CD4-positive, alpha-beta T cell treated with Interleukin-17A for 1 hour (primary cell): ENCODE measurements around the gene FCN1.

ENCODE experiments used
- DNase-seq: peaks from one replicate; pipeline ENCODE4 v3.0.0-alpha.2; 2020

FCN1 gene

GRCh38 chr9:134951461-134951860 lies 33.7 kb upstream of the FCN1 start:
- DNase-seq: no peak

GRCh38 chr9:134950386-134951210 lies 32.9 kb upstream of the FCN1 start:
- DNase-seq: no peak

- DNase-seq: no peak
Observed at GRCh38 chr9:134949681-134950385, 32.1 kb upstream of the FCN1 start.

GRCh38 chr9:134948149-134948548 lies 30.4 kb upstream of the FCN1 start:
- DNase-seq: no peak

GRCh38 chr9:134947265-134947955 lies 29.7 kb upstream of the FCN1 start:
- no peak for DNase-seq

DNA sequence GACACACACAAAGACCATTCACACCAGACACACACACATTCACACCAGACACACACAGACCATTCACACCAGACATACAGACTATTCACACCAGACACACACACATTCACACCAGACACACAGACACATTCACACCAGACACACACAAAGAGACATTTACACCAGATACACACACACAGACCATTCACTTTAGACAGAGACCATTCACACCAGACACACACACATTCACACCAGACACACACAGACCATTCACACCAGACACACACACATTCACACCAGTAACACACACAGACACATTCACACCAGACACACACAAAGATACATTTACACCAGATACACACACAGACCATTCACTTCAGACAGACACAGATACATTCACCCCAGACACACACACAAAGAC lies 29.0 kb upstream of the FCN1 start:
- DNase-seq: no peak

DNA sequence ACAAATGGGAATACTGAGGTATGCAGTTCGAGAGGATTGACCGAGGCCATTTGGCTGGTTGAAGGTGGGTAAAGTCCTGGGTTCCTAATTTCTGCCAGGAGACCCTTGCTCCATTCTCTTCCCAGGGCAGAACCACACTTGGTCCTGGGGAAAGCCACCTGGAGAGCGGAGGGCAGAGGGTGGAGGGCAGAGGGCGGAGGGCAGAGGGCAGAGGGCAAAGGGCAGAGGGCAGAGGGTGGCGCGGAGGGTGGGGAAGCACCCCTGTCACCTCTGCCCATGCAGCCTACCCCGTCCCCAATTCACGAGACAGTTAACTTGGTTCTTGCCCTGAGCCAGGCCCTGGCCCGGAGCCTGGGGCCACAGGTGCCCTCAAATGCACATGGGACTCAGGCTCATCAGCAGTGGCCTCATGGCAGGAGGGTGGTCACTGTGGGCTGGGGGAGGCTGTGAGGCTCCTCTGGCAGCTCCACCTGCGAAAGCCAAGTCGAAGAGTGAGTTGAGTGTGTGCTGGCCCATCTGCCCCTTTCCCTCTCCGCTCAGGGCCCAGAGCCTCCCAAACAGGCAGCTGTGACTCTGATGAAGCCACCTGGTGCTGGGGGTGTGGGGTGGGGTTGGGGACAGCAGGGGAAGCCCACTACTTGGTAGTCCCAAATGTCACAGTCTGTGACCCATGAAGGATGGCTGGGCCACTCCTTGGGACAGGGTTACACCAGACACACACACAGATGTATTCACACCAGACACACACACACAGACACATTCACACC lies 28.0 kb upstream of the FCN1 start:
- DNase-seq: no peak

DNA sequence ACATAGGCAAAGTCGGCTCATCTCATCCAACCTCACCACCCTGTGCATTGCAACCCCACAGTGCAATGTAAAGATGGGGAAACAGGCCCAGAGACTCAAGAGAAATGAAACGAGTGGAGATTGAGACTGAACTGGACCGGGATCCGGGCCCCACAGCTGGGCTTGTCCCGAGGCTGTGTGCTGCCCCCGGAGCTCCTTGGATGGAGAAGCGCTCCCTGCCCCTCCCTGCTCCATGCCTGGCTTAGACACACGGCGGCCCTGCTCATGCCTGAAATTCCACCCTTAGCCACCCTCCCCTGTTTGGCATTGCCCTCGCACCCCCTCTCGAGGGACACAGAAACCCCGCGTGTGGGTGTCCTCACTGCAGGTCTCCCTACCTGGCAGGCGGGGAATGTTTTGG lies 27.2 kb upstream of the FCN1 start:
- DNase-seq: no peak

GRCh38 chr9:134944351-134944802 lies 26.7 kb upstream of the FCN1 start:
- DNase-seq: no peak

DNA sequence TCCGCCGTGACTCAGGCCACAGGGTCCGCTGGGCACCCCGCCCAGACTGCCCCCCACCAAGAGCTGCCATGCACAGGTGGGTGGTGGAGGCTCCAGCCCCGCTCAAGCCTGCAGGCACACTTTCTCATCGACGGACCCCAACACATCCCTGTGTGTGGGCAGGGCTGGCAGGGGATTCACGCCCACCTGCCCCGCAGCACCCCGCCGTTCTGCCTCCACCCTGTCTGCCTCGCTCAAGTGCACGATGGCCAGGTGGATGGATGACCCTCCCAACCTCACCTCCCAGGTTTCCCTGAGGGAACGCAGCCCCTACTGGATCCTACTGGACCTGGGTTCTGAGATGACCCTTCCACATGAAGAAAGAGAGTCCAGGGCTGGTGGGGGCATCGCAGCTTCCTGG lies 26.1 kb upstream of the FCN1 start:
- DNase-seq: no peak

DNA sequence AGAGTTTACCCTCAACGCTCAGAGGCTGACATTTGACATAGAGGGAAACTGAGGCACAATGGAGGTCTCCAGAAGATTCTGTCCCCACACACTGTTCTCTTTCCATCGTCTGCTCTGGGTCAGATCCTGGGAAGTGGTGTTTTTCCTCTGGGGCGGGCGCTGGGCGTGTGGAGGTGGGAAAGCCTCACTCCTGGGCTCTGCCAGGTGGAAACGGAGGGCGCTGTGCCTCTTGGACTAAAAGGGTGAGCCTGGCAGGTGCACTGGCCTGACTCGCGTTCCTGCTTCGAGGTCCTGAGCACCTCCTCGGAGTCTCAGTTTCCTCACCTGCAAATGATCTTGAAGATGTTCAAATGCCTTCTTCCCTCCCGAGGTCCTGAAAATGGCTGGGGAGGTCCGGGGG lies 25.7 kb upstream of the FCN1 start:
- no peak for DNase-seq

- DNase-seq: no peak
Observed at GRCh38 chr9:134942788-134943184, 25.1 kb upstream of the FCN1 start.

- DNase-seq: no peak
Observed at GRCh38 chr9:134942011-134942787, 24.5 kb upstream of the FCN1 start.

DNA sequence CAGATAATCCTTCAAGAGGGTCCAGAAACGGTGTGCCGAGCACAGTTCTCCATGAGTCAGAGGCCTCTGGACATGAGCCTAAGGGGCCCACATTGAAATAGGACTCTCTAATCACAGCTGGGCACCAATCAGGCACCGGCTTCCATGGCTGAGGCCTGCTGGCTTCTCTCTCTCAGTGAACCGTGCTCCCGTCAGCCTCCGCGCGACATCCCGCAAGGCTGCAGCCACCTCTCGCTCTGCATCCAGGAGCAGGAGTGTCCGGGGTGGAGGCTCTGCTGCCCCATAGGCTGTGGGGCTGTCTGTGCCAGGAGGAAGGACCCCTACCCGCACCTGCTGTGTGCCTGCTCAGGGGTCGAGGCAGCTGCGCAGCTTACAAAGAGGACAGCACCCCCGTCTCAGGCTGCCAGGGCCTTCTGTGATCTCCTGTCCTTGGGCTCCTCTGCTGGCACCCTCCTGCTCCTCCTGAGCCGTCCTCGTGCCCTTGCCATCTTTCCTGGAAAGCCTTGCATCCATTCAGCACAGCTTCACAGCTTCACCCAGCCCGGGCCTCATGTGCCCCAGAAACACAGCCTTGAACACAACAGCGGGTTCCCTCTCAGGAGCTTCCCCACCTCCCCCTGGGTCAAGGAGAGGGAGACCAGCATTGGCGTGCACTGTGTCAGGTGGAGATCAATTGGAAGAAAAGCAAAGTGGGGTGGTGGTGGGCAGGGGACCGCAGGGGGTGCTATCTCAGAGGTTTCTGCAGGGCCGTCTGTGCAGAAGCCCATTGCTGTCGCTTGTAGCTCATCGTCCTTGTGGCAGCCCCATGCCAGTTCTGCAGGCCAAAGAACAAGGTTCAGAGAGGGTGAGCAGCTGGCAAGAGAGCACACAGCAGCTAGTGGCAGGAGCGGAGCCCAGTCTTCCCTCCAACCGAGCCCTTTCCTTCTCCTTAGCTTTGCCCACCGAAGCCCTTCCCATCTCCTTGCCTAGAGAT lies 22.8 kb upstream of the FCN1 start:
- no peak for DNase-seq

DNA sequence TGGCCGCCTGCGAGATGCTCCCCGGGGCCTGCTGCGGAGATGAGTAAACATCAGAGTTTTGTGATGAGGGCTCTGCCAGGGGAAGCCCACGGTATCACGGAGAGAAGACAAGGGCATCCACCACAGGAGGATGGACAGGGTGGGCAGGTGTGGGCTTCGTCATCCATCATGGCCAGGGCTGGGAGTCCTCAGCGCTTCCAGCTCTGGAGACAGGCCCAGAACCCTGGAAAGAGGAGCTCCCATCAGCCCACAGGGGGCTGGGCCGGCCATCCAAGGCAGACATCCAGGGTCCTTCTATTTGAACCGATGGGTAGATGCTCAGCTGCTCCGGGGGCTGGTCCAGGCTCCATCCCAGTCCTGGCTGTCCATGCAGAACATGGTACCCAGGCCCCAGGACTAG lies 22.1 kb upstream of the FCN1 start:
- DNase-seq: no peak

GRCh38 chr9:134939080-134939733 lies 21.5 kb upstream of the FCN1 start:
- no peak for DNase-seq

- DNase-seq: no peak
Observed at GRCh38 chr9:134938346-134939079, 20.8 kb upstream of the FCN1 start.

- DNase-seq: no peak
Observed at GRCh38 chr9:134937566-134938345, 20.0 kb upstream of the FCN1 start.

GRCh38 chr9:134937164-134937555 lies 19.4 kb upstream of the FCN1 start:
- no peak for DNase-seq
